ENCODE data around the gene TMEM240. TPM values are rescaled to one million over a fixed set of nuclear protein-coding genes. Genes with fewer than 3 reads are reported as not detected.
A peak's percentile ranks its signal among the peaks of the same experiment; 100 is the strongest.

Gene TMEM240
- total RNA-seq, 1 experiment from 2014 or later = 8.0 TPM

DNA sequence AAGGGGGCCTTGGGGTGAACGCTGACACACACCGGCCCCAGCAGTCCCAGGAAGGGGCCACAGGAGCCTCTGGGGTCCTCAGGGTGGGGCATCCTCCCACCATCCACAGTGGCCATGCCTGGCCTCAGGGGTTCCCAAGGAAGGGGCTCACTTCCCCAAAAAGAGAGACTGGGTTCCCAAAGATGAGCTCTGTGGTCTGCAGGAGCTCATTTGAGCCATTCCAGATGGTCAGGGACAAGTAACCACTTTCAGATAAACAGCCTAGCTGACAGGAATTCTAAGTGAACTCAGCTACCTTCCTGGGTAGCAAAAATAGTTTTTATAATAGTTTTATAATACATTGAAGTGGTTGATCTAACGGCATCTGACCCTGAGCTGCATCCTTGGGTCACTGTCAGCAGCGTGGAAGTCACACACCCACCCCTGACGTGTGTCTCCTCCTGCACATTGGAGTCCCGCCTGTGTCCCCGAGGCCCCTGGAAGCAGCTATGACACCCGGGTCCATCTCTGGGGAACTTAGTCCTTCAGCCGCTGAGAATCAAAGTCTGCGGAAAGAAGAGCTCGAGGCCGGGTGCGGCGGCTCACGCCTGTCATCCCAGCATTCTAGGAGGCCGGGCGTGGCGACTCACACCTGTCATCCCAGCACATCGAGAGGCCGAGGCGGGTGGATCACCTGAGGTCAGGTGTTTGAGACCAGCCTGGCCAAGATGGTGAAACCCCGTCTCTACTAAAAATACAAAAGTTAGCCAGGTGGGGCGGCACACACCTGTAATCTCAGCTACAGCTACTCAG is 5.7 kb upstream of the TMEM240 start:
- Mint-ChIP-seq H3K9me3 (no peaks in the 10 kb centered on the region), H3K36me3 (peaks cover 10% of the 10 kb centered on the region), H3K4me3 (no peak overlapping the region), H3K4me1 (no peaks in the 10 kb centered on the region), H3K27ac (no peak overlapping the region), H3K27me3 (ENCODE audit: low read depth) (no peaks in the 10 kb centered on the region)
- TF ChIP-seq NR1H2 (CRISPR knock-in tag; IDR thresholded peaks at IDR 0.05) (no peak), FOXK1 (CRISPR knock-in tag; IDR thresholded peaks at IDR 0.05) (no peak)
- POLR2A ChIA-PET = no interaction called here
- ATAC-seq (no peak), DNase-seq (ENCODE audit: low spot score) (no peak)
- CTCF ChIA-PET = no interaction called here

DNA sequence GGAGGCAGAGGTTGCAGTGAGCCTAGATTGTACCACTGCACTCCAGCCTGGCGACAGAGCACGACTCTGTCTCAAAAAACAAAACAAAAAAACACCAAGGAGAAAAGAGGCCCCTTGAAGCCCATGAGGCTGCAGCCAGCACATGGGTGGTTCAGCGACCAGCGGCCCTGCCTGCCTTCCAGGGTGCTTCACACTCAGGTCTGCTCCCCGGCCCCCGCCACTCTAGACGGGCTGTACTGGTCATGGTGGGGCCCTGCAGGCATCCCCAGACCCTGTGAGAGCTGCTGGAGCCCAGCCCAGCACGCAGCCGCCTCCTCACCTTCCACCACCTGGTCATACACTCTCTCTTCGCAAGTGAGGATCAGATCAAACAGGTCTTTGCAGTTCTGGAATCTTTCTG is 4.1 kb upstream of the TMEM240 start:
- Mint-ChIP-seq H3K36me3 (peaks cover 10% of the 10 kb centered on the region), H3K4me1 (no peaks in the 10 kb centered on the region), H3K4me3 (no peak overlapping the region), H3K27me3 (ENCODE audit: low read depth) (no peaks in the 10 kb centered on the region), H3K9me3 (no peaks in the 10 kb centered on the region), H3K27ac (0 out of 2 replicates have a peak overlapping the region, but pooled peaks have one; percentile 32)
- ChIA-PET CTCF (no interaction called here), POLR2A (no interaction called here)
- TF ChIP-seq, protein P1, sequence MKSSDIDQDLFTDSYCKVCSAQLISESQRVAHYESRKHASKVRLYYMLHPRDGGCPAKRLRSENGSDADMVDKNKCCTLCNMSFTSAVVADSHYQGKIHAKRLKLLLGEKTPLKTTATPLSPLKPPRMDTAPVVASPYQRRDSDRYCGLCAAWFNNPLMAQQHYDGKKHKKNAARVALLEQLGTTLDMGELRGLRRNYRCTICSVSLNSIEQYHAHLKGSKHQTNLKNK (CRISPR knock-in tag; IDR thresholded peaks at IDR 0.05) = no peak
- TF ChIP-seq ZNF232 (CRISPR knock-in tag; IDR thresholded peaks at IDR 0.05) = no peak
- no peak for TF ChIP-seq FOXK1 (CRISPR knock-in tag; IDR thresholded peaks at IDR 0.05)
- TF ChIP-seq MYBL2 (CRISPR knock-in tag; IDR thresholded peaks at IDR 0.05) = no peak
- no peak for TF ChIP-seq ZNF263 (CRISPR knock-in tag; IDR thresholded peaks at IDR 0.05; ENCODE audit: low read depth)
- no peak for TF ChIP-seq NR1H2 (CRISPR knock-in tag; IDR thresholded peaks at IDR 0.05)
- TF ChIP-seq GABPB1 (CRISPR knock-in tag; IDR thresholded peaks at IDR 0.05) = no peak
- no peak for TF ChIP-seq ATF1 (CRISPR knock-in tag; IDR thresholded peaks at IDR 0.05)
- TF ChIP-seq NFE2L1 (CRISPR knock-in tag; IDR thresholded peaks at IDR 0.05) = no peak
- no peak for TF ChIP-seq NFYB (CRISPR knock-in tag; conservative IDR thresholded peaks at IDR 0.05; ENCODE audit: low read depth)
- TF ChIP-seq MXD4 (CRISPR knock-in tag; IDR thresholded peaks at IDR 0.05; ENCODE audit: borderline replicate concordance) = no peak
- TF ChIP-seq TP53 (CRISPR knock-in tag; IDR thresholded peaks at IDR 0.05) = no peak
- no peak for TF ChIP-seq ZNF121 (CRISPR knock-in tag; IDR thresholded peaks at IDR 0.05)
- TF ChIP-seq JUN (CRISPR knock-in tag; IDR thresholded peaks at IDR 0.05) = no peak
- TF ChIP-seq, protein P2, sequence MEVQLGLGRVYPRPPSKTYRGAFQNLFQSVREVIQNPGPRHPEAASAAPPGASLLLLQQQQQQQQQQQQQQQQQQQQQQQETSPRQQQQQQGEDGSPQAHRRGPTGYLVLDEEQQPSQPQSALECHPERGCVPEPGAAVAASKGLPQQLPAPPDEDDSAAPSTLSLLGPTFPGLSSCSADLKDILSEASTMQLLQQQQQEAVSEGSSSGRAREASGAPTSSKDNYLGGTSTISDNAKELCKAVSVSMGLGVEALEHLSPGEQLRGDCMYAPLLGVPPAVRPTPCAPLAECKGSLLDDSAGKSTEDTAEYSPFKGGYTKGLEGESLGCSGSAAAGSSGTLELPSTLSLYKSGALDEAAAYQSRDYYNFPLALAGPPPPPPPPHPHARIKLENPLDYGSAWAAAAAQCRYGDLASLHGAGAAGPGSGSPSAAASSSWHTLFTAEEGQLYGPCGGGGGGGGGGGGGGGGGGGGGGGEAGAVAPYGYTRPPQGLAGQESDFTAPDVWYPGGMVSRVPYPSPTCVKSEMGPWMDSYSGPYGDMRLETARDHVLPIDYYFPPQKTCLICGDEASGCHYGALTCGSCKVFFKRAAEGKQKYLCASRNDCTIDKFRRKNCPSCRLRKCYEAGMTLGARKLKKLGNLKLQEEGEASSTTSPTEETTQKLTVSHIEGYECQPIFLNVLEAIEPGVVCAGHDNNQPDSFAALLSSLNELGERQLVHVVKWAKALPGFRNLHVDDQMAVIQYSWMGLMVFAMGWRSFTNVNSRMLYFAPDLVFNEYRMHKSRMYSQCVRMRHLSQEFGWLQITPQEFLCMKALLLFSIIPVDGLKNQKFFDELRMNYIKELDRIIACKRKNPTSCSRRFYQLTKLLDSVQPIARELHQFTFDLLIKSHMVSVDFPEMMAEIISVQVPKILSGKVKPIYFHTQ (CRISPR knock-in tag; IDR thresholded peaks at IDR 0.05) = no peak
- no peak for TF ChIP-seq ZNF219 (CRISPR knock-in tag; IDR thresholded peaks at IDR 0.05; ENCODE audit: borderline replicate concordance)
- no peak for DNase-seq (ENCODE audit: low spot score)
- ATAC-seq = no peak

DNA sequence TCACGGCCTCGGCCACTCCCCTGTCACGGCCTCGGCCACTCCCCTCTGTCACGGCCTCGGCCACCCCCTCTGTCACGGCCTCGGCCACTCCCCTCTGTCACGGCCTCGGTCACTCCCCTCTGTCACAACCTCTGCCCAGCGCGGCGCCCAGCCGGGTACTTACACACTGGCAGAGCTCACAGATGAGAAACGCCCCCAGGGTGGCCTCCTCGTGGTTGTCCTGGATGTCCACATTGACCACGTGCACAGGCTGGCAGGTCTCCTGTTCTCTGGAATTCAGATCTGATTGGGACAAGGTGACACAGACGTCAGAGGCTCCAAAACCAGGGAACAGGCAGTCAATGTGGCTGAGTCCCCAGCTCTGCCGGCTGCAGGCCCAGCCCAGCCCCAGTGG is 3.3 kb upstream of the TMEM240 start:
- ATAC-seq = no peak
- H3K9me3 Mint-ChIP-seq = no peaks in the 10 kb centered on the region
- H3K4me3 Mint-ChIP-seq = no peak overlapping the region
- CTCF ChIA-PET = no interaction called here
- H3K4me1 Mint-ChIP-seq = peaks cover 2% of the 10 kb centered on the region; the same call in 1 of the 2 replicates
- no peaks in the 10 kb centered on the region for H3K27me3 Mint-ChIP-seq (ENCODE audit: low read depth)
- peaks cover 10% of the 10 kb centered on the region for H3K36me3 Mint-ChIP-seq
- POLR2A ChIA-PET = no interaction called here
- H3K27ac Mint-ChIP-seq = no peak overlapping the region
- TF ChIP-seq ZNF232 (CRISPR knock-in tag; IDR thresholded peaks at IDR 0.05) (no peak), MXD4 (CRISPR knock-in tag; IDR thresholded peaks at IDR 0.05; ENCODE audit: borderline replicate concordance) (no peak), ETV6 (CRISPR knock-in tag; IDR thresholded peaks at IDR 0.05) (no peak), GABPB1 (CRISPR knock-in tag; IDR thresholded peaks at IDR 0.05) (no peak)
- TF ChIP-seq, protein P2 (CRISPR knock-in tag; IDR thresholded peaks at IDR 0.05) = no peak
- DNase-seq (ENCODE audit: low spot score) = no peak
